WTC11 (cell line): ENCODE measurements around the gene ADAM19. TPM values are rescaled to one million over a fixed set of nuclear protein-coding genes. Genes with fewer than 3 reads are reported as not detected.

Experiments used
- ATAC-seq: fragments of 200-7000 bp; cut with Tn5 transposase; 2 replicates; pipeline ENCODE4 v1.10.0; 2021; ENCODE audit warnings: mild to moderate bottlenecking, moderate library complexity
- CTCF ChIA-PET: fragments of 300-600 bp; sonication (Branson Sonifier 250); formaldehyde crosslinking; loops from one replicate; lab custom pipeline; 2021; ENCODE audit warnings: antibody characterized with exemption; lab: Charles Lee
- POLR2A ChIA-PET: fragments of 350-600 bp; sonication (Branson Sonifier 250); formaldehyde crosslinking; loops from one replicate; lab custom pipeline; 2021; ENCODE audit warnings: antibody characterized with exemption; lab: Charles Lee
- DNase-seq: peaks from one replicate; pipeline ENCODE4 v3.0.0; 2021; ENCODE audit warnings: low spot score
- H3K27ac Mint-ChIP-seq: 2 replicates; pipeline ENCODE4 v1.8.0; 2021; ENCODE audit warnings: mixed read lengths
- H3K27me3 Mint-ChIP-seq: 2 replicates; pipeline ENCODE4 v1.8.0; 2021; ENCODE audit warnings: low read depth, mild to moderate bottlenecking, moderate library complexity, mixed read lengths
- H3K36me3 Mint-ChIP-seq: 2 replicates; pipeline ENCODE4 v1.8.0; 2021; ENCODE audit warnings: mixed read lengths
- H3K4me1 Mint-ChIP-seq: 2 replicates; pipeline ENCODE4 v1.8.0; 2022; ENCODE audit warnings: mixed read lengths
- H3K4me3 Mint-ChIP-seq: 2 replicates; pipeline ENCODE4 v1.8.0; 2021; ENCODE audit warnings: mild to moderate bottlenecking, moderate library complexity, mixed read lengths
- H3K9me3 Mint-ChIP-seq: 2 replicates; pipeline ENCODE4 v1.8.0; 2021; ENCODE audit warnings: mixed read lengths
- GABPB1 ChIP-seq: sonication (generic); formaldehyde crosslinking; IDR thresholded peaks from 2 replicates; pipeline ENCODE4 v1.8.1; 2023; ENCODE audit warnings: mild to moderate bottlenecking, missing genetic modification reagents
- JAZF1 ChIP-seq: fragments of 250-450 bp; sonication (Bioruptor Pico); IDR thresholded peaks from 2 replicates; pipeline ENCODE4 v1.9.0; 2021; ENCODE audit warnings: moderate library complexity, mild to moderate bottlenecking, inconsistent platforms
- MXD4 ChIP-seq: fragments of 250-450 bp; sonication (Bioruptor Pico); IDR thresholded peaks from 2 replicates; pipeline ENCODE4 v1.8.0; 2021; ENCODE audit warnings: mild to moderate bottlenecking, moderate library complexity, borderline replicate concordance
- NFE2L1 ChIP-seq: sonication (generic); formaldehyde crosslinking; IDR thresholded peaks from 2 replicates; pipeline ENCODE4 v1.8.1; 2023; ENCODE audit warnings: missing genetic modification reagents
- PRDM15 ChIP-seq: sonication (generic); formaldehyde crosslinking; IDR thresholded peaks from 2 replicates; pipeline ENCODE4 v1.8.0; 2022; ENCODE audit warnings: missing genetic modification reagents
- RELA ChIP-seq: sonication (generic); formaldehyde crosslinking; IDR thresholded peaks from 2 replicates; pipeline ENCODE4 v1.8.1; 2022; ENCODE audit warnings: missing genetic modification reagents, mild to moderate bottlenecking, borderline replicate concordance
- RORB ChIP-seq: fragments of 250-450 bp; sonication (Bioruptor Pico); IDR thresholded peaks from 2 replicates; pipeline ENCODE4 v1.9.0; 2021; ENCODE audit warnings: mild to moderate bottlenecking
- SP1 ChIP-seq: sonication (generic); formaldehyde crosslinking; conservative IDR thresholded peaks from 2 replicates; pipeline ENCODE4 v1.8.1; 2022; ENCODE audit warnings: missing genetic modification reagents
- ZNF121 ChIP-seq: sonication (generic); formaldehyde crosslinking; IDR thresholded peaks from 2 replicates; pipeline ENCODE4 v1.8.0; 2023; ENCODE audit warnings: missing genetic modification reagents
- ZNF232 ChIP-seq: sonication (generic); formaldehyde crosslinking; IDR thresholded peaks from 2 replicates; pipeline ENCODE4 v1.8.0; 2022; ENCODE audit warnings: mild to moderate bottlenecking, missing genetic modification reagents
- ZNF671 ChIP-seq: fragments of 250-450 bp; sonication (Bioruptor Pico); IDR thresholded peaks from 2 replicates; pipeline ENCODE4 v1.8.0; 2021; ENCODE audit warnings: mild to moderate bottlenecking
- total RNA-seq: library from RNA; stranded (reverse); gene quantifications from 3 replicates; pipeline ENCODE4 v1.2.3, GENCODE V29; 2021
- TF ChIP-seq, protein P1 (sequence below): sonication (generic); formaldehyde crosslinking; IDR thresholded peaks from 2 replicates; pipeline ENCODE4 v1.8.1; 2023; ENCODE audit warnings: mild to moderate bottlenecking, missing genetic modification reagents, moderate library complexity
- TF ChIP-seq, protein P2 (sequence below): sonication (generic); formaldehyde crosslinking; IDR thresholded peaks from 2 replicates; pipeline ENCODE4 v1.8.1; 2023; ENCODE audit warnings: mild to moderate bottlenecking, missing genetic modification reagents, moderate library complexity
- TF ChIP-seq, protein P3 (sequence below): sonication (generic); formaldehyde crosslinking; IDR thresholded peaks from 2 replicates; pipeline ENCODE4 v1.8.1; 2023; ENCODE audit warnings: mild to moderate bottlenecking, missing genetic modification reagents, borderline replicate concordance
- TF ChIP-seq, protein P4 (sequence below): sonication (generic); formaldehyde crosslinking; IDR thresholded peaks from 2 replicates; pipeline ENCODE4 v1.8.0; 2022; ENCODE audit warnings: mild to moderate bottlenecking, missing genetic modification reagents

Gene ADAM19
- total RNA-seq, 1 experiment from 2014 or later, result 28.6 TPM

DNA sequence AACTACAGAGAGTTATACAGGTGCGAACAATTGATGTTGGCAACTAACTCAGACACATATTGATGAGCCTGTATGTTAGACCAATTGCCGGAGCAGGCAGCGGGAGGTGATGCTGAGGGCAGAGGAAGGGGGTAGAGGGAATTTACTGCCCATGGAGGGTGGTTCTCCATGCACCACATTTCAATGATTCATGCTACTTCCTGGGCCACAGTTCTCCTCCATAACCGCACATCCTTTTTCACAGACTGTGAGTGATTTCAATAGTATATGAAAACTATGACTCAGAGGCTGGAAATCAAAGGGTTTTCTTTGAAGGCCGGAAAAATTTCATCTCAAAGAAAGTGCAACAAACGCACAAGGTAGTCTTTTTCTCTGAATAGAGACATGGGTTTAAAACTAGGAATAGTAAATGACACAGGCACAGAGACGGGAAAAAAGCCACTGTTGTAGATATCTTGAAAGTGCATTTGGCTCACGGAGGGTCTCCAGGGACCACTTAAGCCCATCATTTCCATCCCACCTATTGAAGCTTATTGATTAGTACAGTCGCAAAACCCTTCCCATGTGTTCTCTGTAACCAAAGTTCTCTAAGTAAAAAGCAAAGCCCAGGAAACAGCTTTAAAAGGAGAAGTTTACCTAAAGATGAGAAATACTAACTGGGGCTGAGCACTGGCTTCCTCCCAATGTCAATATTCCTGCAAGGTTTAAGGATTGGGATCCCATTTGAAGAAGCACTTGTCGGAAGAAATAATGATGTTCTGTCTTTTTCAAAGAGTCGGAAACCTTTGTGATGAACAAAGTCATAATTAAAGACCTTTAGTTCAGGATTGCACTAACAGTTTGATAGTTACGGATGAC is 28.0 kb upstream of the ADAM19 start (continued):
- no peak for TF ChIP-seq PRDM15 (CRISPR knock-in tag)

- Mint-ChIP-seq H3K4me3 (no peak overlapping the region), H3K27ac (no peak overlapping the region; the same call in 1 of the 2 replicates), H3K4me1 (no peaks in the 10 kb centered on the region), H3K27me3 (no peaks in the 10 kb centered on the region), H3K36me3 (no peaks in the 10 kb centered on the region), H3K9me3 (no peaks in the 10 kb centered on the region)
- DNase-seq (no peak), ATAC-seq (no peak)
- ChIA-PET POLR2A (no interaction called here), CTCF (no interaction called here)
- TF ChIP-seq, protein P1, sequence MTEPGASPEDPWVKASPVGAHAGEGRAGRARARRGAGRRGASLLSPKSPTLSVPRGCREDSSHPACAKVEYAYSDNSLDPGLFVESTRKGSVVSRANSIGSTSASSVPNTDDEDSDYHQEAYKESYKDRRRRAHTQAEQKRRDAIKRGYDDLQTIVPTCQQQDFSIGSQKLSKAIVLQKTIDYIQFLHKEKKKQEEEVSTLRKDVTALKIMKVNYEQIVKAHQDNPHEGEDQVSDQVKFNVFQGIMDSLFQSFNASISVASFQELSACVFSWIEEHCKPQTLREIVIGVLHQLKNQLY (CRISPR knock-in tag), result no peak
- TF ChIP-seq ZNF671 (CRISPR knock-in tag), result no peak
- TF ChIP-seq, protein P2, sequence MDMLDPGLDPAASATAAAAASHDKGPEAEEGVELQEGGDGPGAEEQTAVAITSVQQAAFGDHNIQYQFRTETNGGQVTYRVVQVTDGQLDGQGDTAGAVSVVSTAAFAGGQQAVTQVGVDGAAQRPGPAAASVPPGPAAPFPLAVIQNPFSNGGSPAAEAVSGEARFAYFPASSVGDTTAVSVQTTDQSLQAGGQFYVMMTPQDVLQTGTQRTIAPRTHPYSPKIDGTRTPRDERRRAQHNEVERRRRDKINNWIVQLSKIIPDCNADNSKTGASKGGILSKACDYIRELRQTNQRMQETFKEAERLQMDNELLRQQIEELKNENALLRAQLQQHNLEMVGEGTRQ (CRISPR knock-in tag), result no peak
- TF ChIP-seq, protein P3, sequence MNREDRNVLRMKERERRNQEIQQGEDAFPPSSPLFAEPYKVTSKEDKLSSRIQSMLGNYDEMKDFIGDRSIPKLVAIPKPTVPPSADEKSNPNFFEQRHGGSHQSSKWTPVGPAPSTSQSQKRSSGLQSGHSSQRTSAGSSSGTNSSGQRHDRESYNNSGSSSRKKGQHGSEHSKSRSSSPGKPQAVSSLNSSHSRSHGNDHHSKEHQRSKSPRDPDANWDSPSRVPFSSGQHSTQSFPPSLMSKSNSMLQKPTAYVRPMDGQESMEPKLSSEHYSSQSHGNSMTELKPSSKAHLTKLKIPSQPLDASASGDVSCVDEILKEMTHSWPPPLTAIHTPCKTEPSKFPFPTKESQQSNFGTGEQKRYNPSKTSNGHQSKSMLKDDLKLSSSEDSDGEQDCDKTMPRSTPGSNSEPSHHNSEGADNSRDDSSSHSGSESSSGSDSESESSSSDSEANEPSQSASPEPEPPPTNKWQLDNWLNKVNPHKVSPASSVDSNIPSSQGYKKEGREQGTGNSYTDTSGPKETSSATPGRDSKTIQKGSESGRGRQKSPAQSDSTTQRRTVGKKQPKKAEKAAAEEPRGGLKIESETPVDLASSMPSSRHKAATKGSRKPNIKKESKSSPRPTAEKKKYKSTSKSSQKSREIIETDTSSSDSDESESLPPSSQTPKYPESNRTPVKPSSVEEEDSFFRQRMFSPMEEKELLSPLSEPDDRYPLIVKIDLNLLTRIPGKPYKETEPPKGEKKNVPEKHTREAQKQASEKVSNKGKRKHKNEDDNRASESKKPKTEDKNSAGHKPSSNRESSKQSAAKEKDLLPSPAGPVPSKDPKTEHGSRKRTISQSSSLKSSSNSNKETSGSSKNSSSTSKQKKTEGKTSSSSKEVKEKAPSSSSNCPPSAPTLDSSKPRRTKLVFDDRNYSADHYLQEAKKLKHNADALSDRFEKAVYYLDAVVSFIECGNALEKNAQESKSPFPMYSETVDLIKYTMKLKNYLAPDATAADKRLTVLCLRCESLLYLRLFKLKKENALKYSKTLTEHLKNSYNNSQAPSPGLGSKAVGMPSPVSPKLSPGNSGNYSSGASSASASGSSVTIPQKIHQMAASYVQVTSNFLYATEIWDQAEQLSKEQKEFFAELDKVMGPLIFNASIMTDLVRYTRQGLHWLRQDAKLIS, result no peak
- TF ChIP-seq RELA, result no peak
- TF ChIP-seq, protein P4, sequence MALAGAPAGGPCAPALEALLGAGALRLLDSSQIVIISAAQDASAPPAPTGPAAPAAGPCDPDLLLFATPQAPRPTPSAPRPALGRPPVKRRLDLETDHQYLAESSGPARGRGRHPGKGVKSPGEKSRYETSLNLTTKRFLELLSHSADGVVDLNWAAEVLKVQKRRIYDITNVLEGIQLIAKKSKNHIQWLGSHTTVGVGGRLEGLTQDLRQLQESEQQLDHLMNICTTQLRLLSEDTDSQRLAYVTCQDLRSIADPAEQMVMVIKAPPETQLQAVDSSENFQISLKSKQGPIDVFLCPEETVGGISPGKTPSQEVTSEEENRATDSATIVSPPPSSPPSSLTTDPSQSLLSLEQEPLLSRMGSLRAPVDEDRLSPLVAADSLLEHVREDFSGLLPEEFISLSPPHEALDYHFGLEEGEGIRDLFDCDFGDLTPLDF (CRISPR knock-in tag), result no peak
- no peak for TF ChIP-seq NFE2L1 (CRISPR knock-in tag)
- TF ChIP-seq ZNF232 (CRISPR knock-in tag), result no peak
- TF ChIP-seq MXD4 (CRISPR knock-in tag), result no peak
- no peak for TF ChIP-seq SP1
- no peak for TF ChIP-seq ZNF121 (CRISPR knock-in tag)
- TF ChIP-seq RORB, result no peak
- TF ChIP-seq GABPB1 (CRISPR knock-in tag), result no peak
- no peak for TF ChIP-seq JAZF1 (CRISPR knock-in tag)
These were observed 26.9 kb upstream of the ADAM19 start for GRCh38 chr5:157602505-157602904.
